Thyroid gland (tissue), 4 donors: ENCODE data around the gene TP73.

ENCODE experiments used
- POLR2A ChIP-seq, 2 donors: fragments of 450-650 bp; IDR thresholded peaks; one replicate each; pipeline ENCODE4 v1.6.1; 2017; ENCODE audit warnings: antibody characterized with exemption in 2 of 2, mild to moderate bottlenecking in 2 of 2, moderate library complexity in 1 of 2
- TF ChIP-seq, protein P1 (sequence below), 6 experiments: fragments of 200-600 bp in 3 of 6; fragments of 450-650 bp in 3 of 6; sonication (generic) in 3 of 6; IDR thresholded peaks; one replicate each; pipeline ENCODE4 v1.5.1; 2016 to 2019; ENCODE audit warnings: antibody characterized with exemption in 6 of 6, mild to moderate bottlenecking in 2 of 6, inconsistent platforms in 1 of 6, moderate library complexity in 1 of 6

DNA sequence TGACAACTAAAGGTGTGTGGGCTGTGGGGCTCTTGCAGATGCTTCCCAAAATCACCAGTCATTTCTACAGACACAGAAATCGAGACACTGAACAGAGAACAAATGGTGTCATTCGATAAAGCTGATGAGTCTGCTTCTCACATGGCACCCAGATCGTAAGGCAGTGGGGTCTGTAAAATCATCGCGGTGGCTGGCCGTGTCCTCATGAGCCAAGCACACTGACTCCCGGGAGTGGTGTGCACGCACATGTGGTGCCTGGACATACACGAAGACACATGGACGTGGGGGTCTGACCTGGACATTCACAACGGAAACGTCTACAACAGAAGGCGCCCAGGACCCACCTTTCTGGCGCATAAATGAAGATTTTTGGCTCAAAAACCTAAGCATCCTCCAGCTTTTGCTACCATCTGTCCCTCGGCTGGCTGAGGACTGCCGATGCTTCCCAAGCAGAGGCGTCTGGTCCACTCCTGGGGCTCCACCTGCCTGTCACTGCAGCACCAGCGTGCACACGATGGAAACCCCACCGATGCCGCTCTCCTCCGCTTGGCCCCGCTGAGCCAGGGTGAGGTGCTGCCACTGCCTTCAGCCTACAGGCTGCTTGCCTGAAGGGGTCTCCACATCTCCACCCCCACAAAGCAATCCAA, 127.1 kb downstream of the TP73 start:
- TF ChIP-seq, protein P1, sequence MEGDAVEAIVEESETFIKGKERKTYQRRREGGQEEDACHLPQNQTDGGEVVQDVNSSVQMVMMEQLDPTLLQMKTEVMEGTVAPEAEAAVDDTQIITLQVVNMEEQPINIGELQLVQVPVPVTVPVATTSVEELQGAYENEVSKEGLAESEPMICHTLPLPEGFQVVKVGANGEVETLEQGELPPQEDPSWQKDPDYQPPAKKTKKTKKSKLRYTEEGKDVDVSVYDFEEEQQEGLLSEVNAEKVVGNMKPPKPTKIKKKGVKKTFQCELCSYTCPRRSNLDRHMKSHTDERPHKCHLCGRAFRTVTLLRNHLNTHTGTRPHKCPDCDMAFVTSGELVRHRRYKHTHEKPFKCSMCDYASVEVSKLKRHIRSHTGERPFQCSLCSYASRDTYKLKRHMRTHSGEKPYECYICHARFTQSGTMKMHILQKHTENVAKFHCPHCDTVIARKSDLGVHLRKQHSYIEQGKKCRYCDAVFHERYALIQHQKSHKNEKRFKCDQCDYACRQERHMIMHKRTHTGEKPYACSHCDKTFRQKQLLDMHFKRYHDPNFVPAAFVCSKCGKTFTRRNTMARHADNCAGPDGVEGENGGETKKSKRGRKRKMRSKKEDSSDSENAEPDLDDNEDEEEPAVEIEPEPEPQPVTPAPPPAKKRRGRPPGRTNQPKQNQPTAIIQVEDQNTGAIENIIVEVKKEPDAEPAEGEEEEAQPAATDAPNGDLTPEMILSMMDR (IDR thresholded peaks at IDR 0.05), result no peak
- no peak for TF ChIP-seq POLR2A (IDR thresholded peaks at IDR 0.05)
